Omental fat pad (tissue), 4 donors: ENCODE measurements around the gene OPCML. TPM values are rescaled to one million over a fixed set of nuclear protein-coding genes. Genes with fewer than 3 reads are reported as not detected.

ENCODE experiments used
- ATAC-seq: fragments of 150-250 bp; one replicate; pipeline ENCODE4 v1.9.1; 2016; ENCODE audit warnings: mild to moderate bottlenecking, moderate library complexity; ENCODE audit not compliant: low FRiP score
- DNase-seq: peaks from one replicate; pipeline ENCODE4 v3.0.0-alpha.2; 2019; ENCODE audit warnings: low spot score
- CTCF ChIP-seq, 3 donors: fragments of 450-650 bp; IDR thresholded peaks; one replicate each; pipeline ENCODE4 v1.5.1; 2016 to 2017; ENCODE audit warnings: antibody characterized with exemption in 3 of 3, mild to moderate bottlenecking in 3 of 3, moderate library complexity in 2 of 3
- total RNA-seq, 4 donors: library from RNA; depleted of rRNA; stranded (reverse); fragments of >200 nt; gene quantifications; one replicate each; pipeline ENCODE4 v1.1.0, GENCODE V29; 2016

The OPCML gene
- total RNA-seq, 4 donors from 2014 or later: 0.32 TPM; not detected in 3

DNA sequence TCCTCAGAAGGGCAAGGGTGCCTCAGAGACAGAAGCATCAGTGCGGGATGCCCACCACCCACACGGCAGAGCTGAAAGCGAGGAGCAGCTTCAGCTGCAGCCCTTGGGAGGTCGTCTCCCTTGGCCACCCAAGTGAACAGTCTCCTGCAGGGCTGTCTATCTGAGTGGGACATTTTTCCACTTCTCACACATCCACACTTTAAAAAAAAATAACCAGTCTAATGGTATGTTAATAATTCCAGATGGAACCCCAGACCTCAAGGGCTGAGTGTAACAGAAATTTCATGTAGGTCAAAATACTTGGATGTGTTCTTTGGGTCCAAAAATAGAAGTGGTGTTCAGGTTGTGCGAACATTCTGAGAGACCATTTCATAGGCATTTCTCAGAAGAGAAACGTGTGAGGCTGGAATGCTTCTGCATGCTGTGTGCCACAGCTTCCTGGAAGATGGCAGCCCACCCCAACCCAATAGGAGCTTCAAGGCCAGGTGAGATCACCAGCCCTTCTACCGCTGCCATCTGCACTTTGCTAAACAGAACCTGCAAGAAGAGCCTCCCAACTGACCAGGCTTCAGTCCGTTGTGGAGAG, 623.2 kb downstream of the OPCML start:
- no peak for TF ChIP-seq CTCF (IDR thresholded peaks at IDR 0.05)
- ATAC-seq (no peak), DNase-seq (no peak)

DNA sequence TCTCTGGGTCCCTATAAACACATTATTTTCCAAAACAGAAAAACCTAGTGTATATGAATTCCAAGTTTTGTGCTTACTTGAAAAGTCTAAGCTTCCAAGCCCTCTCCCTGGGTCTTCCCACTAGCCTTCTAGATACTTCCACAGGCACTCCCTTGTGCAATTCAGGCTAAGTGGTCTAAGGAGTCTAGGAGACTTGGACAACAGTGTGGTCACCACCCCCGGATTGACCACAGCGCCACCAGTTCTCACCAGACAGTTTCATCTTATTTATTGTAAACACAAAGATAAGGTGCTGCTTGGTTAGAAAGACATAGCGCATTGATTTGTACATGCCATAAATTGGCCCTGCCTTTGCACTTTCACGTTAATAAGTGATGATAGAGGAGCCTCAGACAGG, 623.9 kb downstream of the OPCML start:
- no peak for TF ChIP-seq CTCF (IDR thresholded peaks at IDR 0.05)
- ATAC-seq: no peak
- DNase-seq: no peak

- ATAC-seq (no peak), DNase-seq (no peak)
- no peak for TF ChIP-seq CTCF (IDR thresholded peaks at IDR 0.05)
Observed at GRCh38 chr11:132907651-132908413, 624.5 kb downstream of the OPCML start.

GRCh38 chr11:132904607-132905006, 627.7 kb downstream of the OPCML start:
- ATAC-seq (no peak), DNase-seq (no peak)
- TF ChIP-seq CTCF (IDR thresholded peaks at IDR 0.05): no peak

DNA sequence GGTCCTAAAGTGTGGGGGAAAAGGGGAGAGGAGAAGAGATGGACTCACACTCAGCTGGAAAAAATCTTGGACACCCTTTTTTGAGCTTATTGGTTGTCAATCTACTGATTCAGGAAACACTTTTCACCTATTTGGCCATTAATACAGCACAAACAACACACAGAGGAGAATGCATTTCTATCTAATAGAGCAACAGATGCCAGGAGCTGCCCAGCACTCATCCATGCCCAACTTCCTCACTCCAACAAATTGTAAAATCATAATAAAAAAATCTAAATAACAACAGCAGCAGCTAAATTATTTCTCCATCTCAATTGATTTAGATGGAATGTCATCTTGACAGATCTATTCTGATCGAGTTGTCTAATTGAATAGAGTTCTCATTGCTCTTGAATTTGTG, 628.2 kb downstream of the OPCML start:
- no peak for TF ChIP-seq CTCF (IDR thresholded peaks at IDR 0.05)
- ATAC-seq: no peak
- DNase-seq: no peak

GRCh38 chr11:132901638-132902471, 630.4 kb downstream of the OPCML start:
- ATAC-seq (no peak), DNase-seq (no peak)
- TF ChIP-seq CTCF (IDR thresholded peaks at IDR 0.05): no peak
